ENCODE results near the gene SPAG8. TPM values are rescaled to one million over a fixed set of nuclear protein-coding genes. Genes with fewer than 3 reads are reported as not detected.

The SPAG8 gene
- total RNA-seq, 1 experiment from 2014 or later = 0.29 TPM

GRCh38 chr9:35767458-35767857, 44.6 kb downstream of the SPAG8 start:
- H3K9me3 ChIP-seq = no peaks in the 10 kb centered on the region
- TF ChIP-seq CTCF (IDR thresholded peaks at IDR 0.05; ENCODE audit: insufficient read depth in 1 of 2, low read depth in 1 of 2, low read length in 1 of 2, severe bottlenecking in 1 of 2, unreplicated experiment in 1 of 2) = no peak
- BruUV-seq (replicated peaks) = no TSS peak
- Mint-ChIP-seq H3K4me3 (ENCODE audit: unreplicated experiment) (no peak overlapping the region), H3K36me3 (ENCODE audit: insufficient read depth, unreplicated experiment) (no peaks in the 10 kb centered on the region), H3K4me1 (ENCODE audit: low read depth, unreplicated experiment) (no peaks in the 10 kb centered on the region), H3K27me3 (ENCODE audit: insufficient read depth, unreplicated experiment) (no peaks in the 10 kb centered on the region), H3K27ac (ENCODE audit: unreplicated experiment) (no peak overlapping the region), H3K9me3 (ENCODE audit: unreplicated experiment) (no peaks in the 10 kb centered on the region)
- intact Hi-C loops (cut with micrococcal nuclease; ENCODE audit: unreplicated experiment) = no loop called here
- H3K4me3 ChIP-seq (ENCODE audit: low read depth, low read length) = no peak overlapping the region
- no peak for DNase-seq
- CTCF ChIA-PET = no interaction called here
- H3K4me1 ChIP-seq = peaks cover 16% of the 10 kb centered on the region
- H3K36me3 ChIP-seq (ENCODE audit: control insufficient read depth, insufficient read depth, low read length) = no peaks in the 10 kb centered on the region
- no peaks in the 10 kb centered on the region for H3K27me3 ChIP-seq (replicated peaks; ENCODE audit: control insufficient read depth, insufficient read depth, low read length)
- POLR2A ChIA-PET = no interaction called here

DNA sequence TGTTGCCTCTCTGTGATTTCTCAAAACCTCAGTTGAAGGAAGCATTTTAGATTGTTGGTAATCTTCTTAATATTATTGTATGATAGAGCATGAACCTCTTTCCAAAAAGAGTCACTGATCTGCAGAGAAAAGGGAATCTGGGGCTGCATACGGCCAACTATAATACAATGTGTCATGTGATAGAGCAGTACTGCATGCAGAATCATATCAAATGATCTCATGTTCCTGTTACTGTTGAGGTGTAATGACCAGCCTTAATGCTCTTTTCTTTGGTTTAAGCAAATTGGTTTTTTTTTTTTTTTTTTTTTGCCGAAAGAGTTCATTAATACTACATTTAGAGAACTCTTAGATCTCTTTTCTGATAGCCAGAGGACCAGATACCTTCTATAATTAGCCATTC, 45.1 kb downstream of the SPAG8 start:
- Histone ChIP-seq H3K36me3 (ENCODE audit: control insufficient read depth, insufficient read depth, low read length) (no peaks in the 10 kb centered on the region), H3K4me1 (peaks cover 12% of the 10 kb centered on the region), H3K9me3 (no peaks in the 10 kb centered on the region), H3K4me3 (ENCODE audit: low read depth, low read length) (no peak overlapping the region), H3K27me3 (replicated peaks; ENCODE audit: control insufficient read depth, insufficient read depth, low read length) (no peaks in the 10 kb centered on the region)
- no peak for DNase-seq
- CTCF ChIA-PET = no interaction called here
- Mint-ChIP-seq H3K27me3 (ENCODE audit: insufficient read depth, unreplicated experiment) (no peaks in the 10 kb centered on the region), H3K36me3 (ENCODE audit: insufficient read depth, unreplicated experiment) (no peaks in the 10 kb centered on the region), H3K4me3 (ENCODE audit: unreplicated experiment) (no peak overlapping the region), H3K27ac (ENCODE audit: unreplicated experiment) (no peak overlapping the region), H3K9me3 (ENCODE audit: unreplicated experiment) (no peaks in the 10 kb centered on the region), H3K4me1 (ENCODE audit: low read depth, unreplicated experiment) (no peaks in the 10 kb centered on the region)
- no TSS peak for BruUV-seq (replicated peaks)
- intact Hi-C loops (cut with micrococcal nuclease; ENCODE audit: unreplicated experiment) = no loop called here
- POLR2A ChIA-PET = no interaction called here
- TF ChIP-seq CTCF (IDR thresholded peaks at IDR 0.05; ENCODE audit: insufficient read depth in 1 of 2, low read depth in 1 of 2, low read length in 1 of 2, severe bottlenecking in 1 of 2, unreplicated experiment in 1 of 2) = no peak

DNA sequence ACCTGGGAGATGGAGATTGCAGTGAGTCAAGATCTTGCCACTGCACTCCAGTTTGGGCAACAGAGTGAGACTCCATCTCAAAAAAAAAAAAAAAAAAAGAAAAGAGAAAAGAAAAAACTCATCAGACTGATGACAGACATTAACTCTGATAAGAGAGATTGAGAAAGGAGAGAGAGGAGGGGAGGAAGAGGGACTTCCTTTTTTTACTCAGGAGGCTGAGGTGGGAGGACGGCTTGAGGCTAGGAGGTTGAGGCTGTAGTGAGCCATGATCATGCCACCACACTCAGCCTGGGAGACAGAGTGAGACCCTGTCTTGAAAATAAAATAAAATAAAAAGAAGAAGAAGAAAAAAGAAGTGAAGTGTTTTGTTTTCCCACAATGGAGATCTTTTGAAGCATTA, 48.3 kb downstream of the SPAG8 start:
- DNase-seq = no peak
- Mint-ChIP-seq H3K9me3 (ENCODE audit: unreplicated experiment) (no peaks in the 10 kb centered on the region), H3K4me1 (ENCODE audit: low read depth, unreplicated experiment) (peaks cover 8% of the 10 kb centered on the region), H3K36me3 (ENCODE audit: insufficient read depth, unreplicated experiment) (no peaks in the 10 kb centered on the region), H3K27ac (ENCODE audit: unreplicated experiment) (no peak overlapping the region), H3K4me3 (ENCODE audit: unreplicated experiment) (no peak overlapping the region), H3K27me3 (ENCODE audit: insufficient read depth, unreplicated experiment) (no peaks in the 10 kb centered on the region)
- H3K4me1 ChIP-seq = no peaks in the 10 kb centered on the region
- ChIA-PET POLR2A (no interaction called here), CTCF (no interaction called here)
- BruUV-seq (replicated peaks) = no TSS peak
- TF ChIP-seq CTCF (IDR thresholded peaks at IDR 0.05; ENCODE audit: insufficient read depth in 1 of 2, low read depth in 1 of 2, low read length in 1 of 2, severe bottlenecking in 1 of 2, unreplicated experiment in 1 of 2) = no peak
- no peaks in the 10 kb centered on the region for H3K9me3 ChIP-seq
- H3K4me3 ChIP-seq (ENCODE audit: low read depth, low read length) = no peak overlapping the region
- intact Hi-C loops (cut with micrococcal nuclease; ENCODE audit: unreplicated experiment) = no loop called here
- no peaks in the 10 kb centered on the region for H3K27me3 ChIP-seq (replicated peaks; ENCODE audit: control insufficient read depth, insufficient read depth, low read length)
- no peaks in the 10 kb centered on the region for H3K36me3 ChIP-seq (ENCODE audit: control insufficient read depth, insufficient read depth, low read length)
